ENCODE results near the gene SLC48A1. TPM values are rescaled to one million over a fixed set of nuclear protein-coding genes. Genes with fewer than 3 reads are reported as not detected.

SLC48A1 gene
- total and polyA plus RNA-seq, 7 donors, result 12.7 to 28.7 (median 23.5) TPM

- Histone ChIP-seq H3K27ac (peak overlapping the region; percentile 91), H3K36me3 (ENCODE audit: insufficient read depth in 1 of 2, low read depth in 1 of 2) (no peaks in the 10 kb centered on the region), H3K4me1 (peaks cover 48% of the 10 kb centered on the region), H3K27me3 (ENCODE audit: insufficient read depth in 3 of 3, low read length in 2 of 3) (no peaks in the 10 kb centered on the region), H3K9me3 (no peaks in the 10 kb centered on the region), H3K4me3 (peak overlapping the region; percentile 80)
- WGBS, 3 donors, result 37 to 43% (median 38%) methylated on average over 11 to 12 of the region's 12 CpGs
- DNase-seq (peak in 1 of 2 donors; percentile 48), ATAC-seq (no peak)
- no peak for TF ChIP-seq CTCF (IDR thresholded peaks at IDR 0.05)
- intact Hi-C loops (cut with DNase I), result no loop called here
Observed at GRCh38 chr12:47816403-47817271, 43.6 kb downstream of the SLC48A1 start.

GRCh38 chr12:47817272-47818006 is 44.4 kb downstream of the SLC48A1 start:
- Histone ChIP-seq H3K4me3 (peak overlapping the region; percentile 80), H3K27me3 (ENCODE audit: insufficient read depth in 3 of 3, low read length in 2 of 3) (no peaks in the 10 kb centered on the region), H3K36me3 (ENCODE audit: insufficient read depth in 1 of 2, low read depth in 1 of 2) (no peaks in the 10 kb centered on the region), H3K9me3 (no peaks in the 10 kb centered on the region), H3K27ac (peak overlapping the region; percentile 91), H3K4me1 (peaks cover 45% of the 10 kb centered on the region)
- no peak for ATAC-seq
- DNase-seq, result peak in 1 of 2 donors; percentile 43
- TF ChIP-seq CTCF (IDR thresholded peaks at IDR 0.05), result no peak
- WGBS, 3 donors, result 24 to 37% (median 30%) methylated on average over 7 of the region's 7 CpGs
- intact Hi-C loops (cut with DNase I), result no loop called here

GRCh38 chr12:47818007-47818376 is 45.0 kb downstream of the SLC48A1 start:
- intact Hi-C loops (cut with DNase I), result no loop called here
- Histone ChIP-seq H3K9me3 (no peaks in the 10 kb centered on the region), H3K4me1 (peaks cover 45% of the 10 kb centered on the region), H3K4me3 (peak overlapping the region; percentile 80), H3K27me3 (ENCODE audit: insufficient read depth in 3 of 3, low read length in 2 of 3) (no peaks in the 10 kb centered on the region), H3K36me3 (ENCODE audit: insufficient read depth in 1 of 2, low read depth in 1 of 2) (no peaks in the 10 kb centered on the region), H3K27ac (peak overlapping the region; percentile 91)
- no peak for ATAC-seq
- 47 to 62% (median 55%) methylated on average over 3 of the region's 3 CpGs for WGBS, 3 donors
- no peak for TF ChIP-seq CTCF (IDR thresholded peaks at IDR 0.05)
- no peak for DNase-seq

- ATAC-seq, result peak in 2 of 4 donors; percentile 25 to 27
- H3K9me3 ChIP-seq, result no peaks in the 10 kb centered on the region
- WGBS, 3 donors, result 28 to 47% (median 31%) methylated on average over 15 to 23 of the region's 23 CpGs
- no peak for TF ChIP-seq CTCF (IDR thresholded peaks at IDR 0.05)
- peak in 1 of 2 donors; percentile 69 for DNase-seq
- peak overlapping the region; percentile 91 for H3K27ac ChIP-seq
- peak overlapping the region; percentile 80 for H3K4me3 ChIP-seq
- H3K4me1 ChIP-seq, result peaks cover 45% of the 10 kb centered on the region
- intact Hi-C loops (cut with DNase I), result no loop called here
- no peaks in the 10 kb centered on the region for H3K27me3 ChIP-seq (ENCODE audit: insufficient read depth in 3 of 3, low read length in 2 of 3)
- no peaks in the 10 kb centered on the region for H3K36me3 ChIP-seq (ENCODE audit: insufficient read depth in 1 of 2, low read depth in 1 of 2)
Observed at GRCh38 chr12:47818467-47819137, 45.6 kb downstream of the SLC48A1 start.

All from psoas muscle (tissue), 8 donors.